ENCODE measurements around the gene MAK. TPM values are rescaled to one million over a fixed set of nuclear protein-coding genes. Genes with fewer than 3 reads are reported as not detected.
A peak's percentile ranks its signal among the peaks of the same experiment; 100 is the strongest.

Gene MAK
- total RNA-seq, 2 donors from 2014 or later, result 0.63 TPM; not detected in 1

DNA sequence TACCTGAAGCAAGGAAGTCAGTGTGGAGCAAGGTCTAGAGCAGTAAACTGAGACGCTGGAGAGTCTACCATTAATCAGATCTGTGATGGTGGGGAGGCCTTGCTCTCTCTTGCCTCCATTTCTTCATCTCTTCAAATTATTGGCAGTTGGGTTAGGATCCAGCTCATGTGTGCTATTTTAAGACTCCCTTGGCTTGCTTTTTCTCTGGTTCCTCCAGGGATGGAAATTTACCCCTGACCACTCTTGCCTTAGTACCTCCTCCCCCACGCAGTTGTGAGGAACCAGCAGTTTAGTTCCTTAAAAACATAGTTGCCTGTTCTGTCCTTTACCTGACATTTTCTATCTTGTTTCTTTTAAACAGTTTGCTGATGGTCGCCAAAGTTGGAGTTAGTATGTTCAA lies 108.1 kb downstream of the MAK start:
- TF ChIP-seq, protein P1, sequence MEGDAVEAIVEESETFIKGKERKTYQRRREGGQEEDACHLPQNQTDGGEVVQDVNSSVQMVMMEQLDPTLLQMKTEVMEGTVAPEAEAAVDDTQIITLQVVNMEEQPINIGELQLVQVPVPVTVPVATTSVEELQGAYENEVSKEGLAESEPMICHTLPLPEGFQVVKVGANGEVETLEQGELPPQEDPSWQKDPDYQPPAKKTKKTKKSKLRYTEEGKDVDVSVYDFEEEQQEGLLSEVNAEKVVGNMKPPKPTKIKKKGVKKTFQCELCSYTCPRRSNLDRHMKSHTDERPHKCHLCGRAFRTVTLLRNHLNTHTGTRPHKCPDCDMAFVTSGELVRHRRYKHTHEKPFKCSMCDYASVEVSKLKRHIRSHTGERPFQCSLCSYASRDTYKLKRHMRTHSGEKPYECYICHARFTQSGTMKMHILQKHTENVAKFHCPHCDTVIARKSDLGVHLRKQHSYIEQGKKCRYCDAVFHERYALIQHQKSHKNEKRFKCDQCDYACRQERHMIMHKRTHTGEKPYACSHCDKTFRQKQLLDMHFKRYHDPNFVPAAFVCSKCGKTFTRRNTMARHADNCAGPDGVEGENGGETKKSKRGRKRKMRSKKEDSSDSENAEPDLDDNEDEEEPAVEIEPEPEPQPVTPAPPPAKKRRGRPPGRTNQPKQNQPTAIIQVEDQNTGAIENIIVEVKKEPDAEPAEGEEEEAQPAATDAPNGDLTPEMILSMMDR (IDR thresholded peaks at IDR 0.05), result no peak
- no peak for ATAC-seq (ENCODE audit: insufficient number of reproducible peaks, low FRiP score, low read depth)

DNA sequence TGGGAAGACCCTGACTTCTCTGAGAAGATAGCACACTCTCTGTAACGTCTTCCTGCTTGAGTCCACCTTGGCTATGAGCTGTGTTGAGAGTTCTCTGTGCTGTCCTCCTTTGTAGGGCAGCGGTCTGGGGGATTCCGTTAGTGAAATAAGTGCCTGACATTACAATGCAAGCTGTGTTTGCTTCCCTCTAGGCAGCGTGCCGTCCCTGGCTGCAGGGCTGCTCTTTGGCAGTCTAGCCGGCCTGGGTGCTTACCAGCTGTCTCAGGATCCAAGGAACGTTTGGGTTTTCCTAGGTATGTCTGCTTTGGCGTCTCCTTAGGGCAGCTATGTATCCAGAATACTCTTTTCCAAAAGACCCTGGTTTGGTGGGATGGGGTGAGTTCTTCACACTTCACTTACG lies 112.6 kb downstream of the MAK start:
- TF ChIP-seq, protein P1 (IDR thresholded peaks at IDR 0.05), result no peak
- no peak for DNase-seq (ENCODE audit: low spot score)
- H3K27me3 ChIP-seq (replicated peaks; ENCODE audit: insufficient read depth), result no peaks in the 10 kb centered on the region
- H3K4me3 ChIP-seq, result no peak overlapping the region
- peaks cover 19 to 44% of the 10 kb centered on the region in 2 donors for H3K4me1 ChIP-seq (ENCODE audit: control insufficient read depth in 1 of 2, low read depth in 2 of 2)
- H3K36me3 ChIP-seq, result peaks cover 24% of the 10 kb centered on the region
- H3K27ac ChIP-seq, result no peak overlapping the region
- ATAC-seq (ENCODE audit: insufficient number of reproducible peaks, low FRiP score, low read depth), result no peak
- H3K9me3 ChIP-seq, result no peaks in the 10 kb centered on the region

More for the DNA sequence above, 108.1 kb downstream of the MAK start:
- Histone ChIP-seq H3K36me3 (peaks cover 29% of the 10 kb centered on the region), H3K27ac (peak overlapping the region in 1 of 2 donors; percentile 8), H3K9me3 (no peaks in the 10 kb centered on the region), H3K4me3 (no peak overlapping the region), H3K4me1 (ENCODE audit: control insufficient read depth in 1 of 2, low read depth in 2 of 2) (peaks cover 0 to 21% of the 10 kb centered on the region in 2 donors), H3K27me3 (replicated peaks; ENCODE audit: insufficient read depth) (no peaks in the 10 kb centered on the region)
- no peak for DNase-seq (ENCODE audit: low spot score)

DNA sequence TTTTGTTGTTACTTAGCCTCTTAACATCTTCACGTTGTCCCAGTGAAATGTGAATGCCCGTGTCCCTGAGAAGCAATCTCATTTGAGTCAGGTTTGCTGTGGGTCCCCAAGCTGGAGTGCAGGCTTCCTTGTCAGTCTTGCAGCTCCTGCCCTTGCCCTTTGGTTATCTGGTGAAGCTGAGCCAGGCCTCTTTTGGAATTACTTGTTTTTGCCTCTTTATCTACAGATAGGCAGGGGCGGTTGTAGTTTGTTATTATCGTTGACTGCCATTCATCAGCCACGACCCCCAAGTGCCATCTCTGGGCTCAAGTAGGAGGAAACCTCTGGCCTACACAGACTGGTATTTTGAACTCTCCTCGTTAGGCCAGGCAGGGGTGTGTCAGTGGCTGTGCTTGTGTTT lies 113.3 kb downstream of the MAK start:
- Histone ChIP-seq H3K4me1 (ENCODE audit: control insufficient read depth in 1 of 2, low read depth in 2 of 2) (peaks cover 19 to 38% of the 10 kb centered on the region in 2 donors), H3K27me3 (replicated peaks; ENCODE audit: insufficient read depth) (no peaks in the 10 kb centered on the region), H3K9me3 (no peaks in the 10 kb centered on the region), H3K27ac (no peak overlapping the region), H3K4me3 (no peak overlapping the region), H3K36me3 (peaks cover 24% of the 10 kb centered on the region)
- DNase-seq (ENCODE audit: low spot score), result no peak
- ATAC-seq (ENCODE audit: insufficient number of reproducible peaks, low FRiP score, low read depth), result no peak
- TF ChIP-seq, protein P1 (IDR thresholded peaks at IDR 0.05), result no peak

DNA sequence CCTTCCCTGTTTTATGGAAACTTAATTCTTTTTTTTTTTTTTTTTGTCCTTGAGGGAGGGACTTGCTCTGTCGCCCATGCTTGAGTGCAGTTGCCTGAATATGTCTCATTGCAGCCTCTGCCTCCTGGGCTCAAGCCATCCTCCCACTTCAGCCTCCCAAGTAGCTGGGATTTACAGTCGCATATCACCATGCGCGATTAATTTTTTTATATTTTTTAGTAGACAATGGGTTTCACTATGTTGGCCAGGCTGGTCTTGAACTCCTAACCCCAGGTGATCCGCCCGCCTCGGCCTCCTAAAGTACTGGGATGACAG lies 114.8 kb downstream of the MAK start:
- H3K4me1 ChIP-seq (ENCODE audit: control insufficient read depth in 1 of 2, low read depth in 2 of 2), result peaks cover 19 to 33% of the 10 kb centered on the region in 2 donors

DNA sequence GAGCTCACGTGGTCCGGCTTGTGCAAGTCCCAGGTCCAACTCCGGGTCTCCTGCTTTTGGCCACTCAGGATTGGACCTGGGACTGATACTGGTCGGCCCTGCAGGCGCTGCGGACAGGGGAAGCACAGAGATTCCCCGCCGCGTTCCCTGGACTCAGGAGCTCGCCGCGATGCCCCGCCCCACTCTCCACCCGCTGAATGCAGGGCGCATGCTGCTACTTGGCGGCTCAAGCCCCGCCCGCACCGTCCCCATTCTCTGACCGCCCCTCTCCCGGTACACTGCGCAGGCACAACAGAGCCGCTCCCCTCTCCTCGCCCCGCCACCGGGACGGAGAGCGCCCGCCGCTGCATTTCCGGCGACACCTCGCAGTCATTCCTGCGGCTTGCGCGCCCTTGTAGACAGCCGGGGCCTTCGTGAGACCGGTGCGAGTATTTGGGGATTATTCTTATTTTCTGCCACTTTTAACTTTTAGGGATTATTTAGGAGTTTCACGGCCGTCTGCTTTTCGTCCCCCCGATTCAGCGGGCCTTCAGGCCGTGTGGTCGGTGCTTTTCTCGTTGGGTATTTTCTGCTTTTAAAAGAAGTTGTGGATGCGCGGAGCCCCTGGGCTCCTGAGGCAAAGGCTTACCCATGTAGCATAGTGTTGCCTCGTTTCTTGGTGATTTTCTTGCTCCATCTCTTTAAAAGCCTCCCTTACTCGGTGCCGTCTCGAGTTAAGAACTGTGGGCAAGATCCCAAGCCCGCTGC lies 115.3 kb downstream of the MAK start, which contains the start of gene TMEM14C:
Gene TMEM14C (plus strand): TSS at position 251 of the 747 bp plus-strand sequence. CDS start 1,544 bp downstream, outside the sequence.
- peak; percentile 97 for DNase-seq (ENCODE audit: low spot score)
- peak within 1 kb of the TSS; percentile 91 to 94 for H3K27ac ChIP-seq
- peaks cover 19 to 33% of the 10 kb centered on the region in 2 donors for H3K4me1 ChIP-seq (ENCODE audit: control insufficient read depth in 1 of 2, low read depth in 2 of 2)
- peaks cover 10% of the 10 kb centered on the region for H3K36me3 ChIP-seq
- H3K27me3 ChIP-seq (replicated peaks; ENCODE audit: insufficient read depth), result no peaks in the 10 kb centered on the region
- H3K9me3 ChIP-seq, result no peaks in the 10 kb centered on the region
- TF ChIP-seq, protein P1 (IDR thresholded peaks at IDR 0.05), result no peak
- ATAC-seq (ENCODE audit: insufficient number of reproducible peaks, low FRiP score, low read depth), result peak; percentile 83
- peak within 1 kb of the TSS; percentile 98 for H3K4me3 ChIP-seq

More for the DNA sequence above, 114.8 kb downstream of the MAK start:
- Histone ChIP-seq H3K36me3 (peaks cover 15% of the 10 kb centered on the region), H3K9me3 (no peaks in the 10 kb centered on the region), H3K27ac (peak overlapping the region; percentile 91 to 94), H3K4me3 (peak overlapping the region; percentile 98), H3K27me3 (replicated peaks; ENCODE audit: insufficient read depth) (no peaks in the 10 kb centered on the region)
- TF ChIP-seq, protein P1 (IDR thresholded peaks at IDR 0.05), result no peak
- ATAC-seq (ENCODE audit: insufficient number of reproducible peaks, low FRiP score, low read depth) (no peak), DNase-seq (ENCODE audit: low spot score) (no peak)

Data from thoracic aorta (tissue), 2 donors.